Tracheal epithelial cell (primary cell): Measurements from ENCODE around the gene GPT2. TPM values are rescaled to one million over a fixed set of nuclear protein-coding genes. Genes with fewer than 3 reads are reported as not detected.

ENCODE experiments used
- total RNA-seq: library from RNA; depleted of rRNA; stranded (reverse); fragments of >200 nt; gene quantifications from 2 replicates; pipeline ENCODE4 v1.2.1, GENCODE V29; 2014

GPT2 gene
- 48.8 and 56.4 TPM in 2 replicates for total RNA-seq

DNA sequence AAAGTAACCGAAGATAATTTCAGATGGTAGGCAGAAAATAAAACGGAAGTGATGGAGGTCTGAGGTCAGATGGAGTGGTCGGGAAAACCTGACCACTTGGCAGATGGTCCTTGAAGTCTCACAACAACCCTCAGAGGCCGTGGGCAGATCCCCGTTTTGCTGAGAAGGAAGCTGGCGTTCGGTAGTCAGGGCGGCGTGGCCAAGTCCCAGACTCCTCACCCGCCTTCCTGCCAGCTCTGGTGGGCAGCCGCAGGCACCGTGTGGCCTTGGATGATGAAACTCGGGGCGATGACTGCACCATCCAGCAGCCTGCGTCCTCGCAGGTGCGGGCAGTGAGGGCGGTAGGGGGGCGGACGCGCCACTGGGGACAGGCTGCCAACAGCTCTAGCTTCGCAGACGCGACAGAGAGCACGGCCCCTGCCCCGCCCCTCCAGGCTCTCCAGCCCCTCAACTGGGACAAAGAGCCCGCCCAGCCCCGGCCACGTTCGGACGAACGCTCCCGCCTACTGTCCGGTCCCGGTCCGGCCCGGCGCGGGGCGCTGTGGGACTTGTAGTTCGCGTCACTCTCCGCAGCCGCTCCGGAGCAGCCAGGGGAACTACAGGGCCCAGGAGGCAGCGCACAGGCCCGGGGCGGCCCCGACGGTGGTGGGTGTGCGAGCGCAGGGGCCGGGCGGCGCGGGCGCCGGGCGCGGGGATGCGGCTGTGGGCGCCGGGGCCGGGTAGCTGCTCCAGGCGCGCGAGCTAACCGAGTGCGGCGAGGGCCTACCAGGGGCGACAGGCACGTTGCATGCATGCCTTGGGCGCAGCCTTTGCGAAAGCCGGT, at the start of gene GPT2:
GPT2 (plus strand) TSS at position 673 of the 823 bp plus-strand sequence. CDS start 354 bp downstream, outside the sequence.

GRCh38 chr16:46973207-46973995, 89.2 kb downstream of the GPT2 start, which contains the start of gene DNAJA2:
Gene DNAJA2 (minus strand): TSS chr16:46973674. CDS start chr16:46973572, 102 bp downstream.

Other genes with a start within 250 kb of the GPT2 start
- 147 and 163 TPM in 2 replicates for gene VPS35, start 195.2 kb upstream of the GPT2 start, total RNA-seq
- gene ORC6, start 194.7 kb upstream of the GPT2 start, total RNA-seq = 1.7 and 2.4 TPM in 2 replicates
- gene MYLK3, start 136.0 kb upstream of the GPT2 start, total RNA-seq = under 0.01 TPM in 2 replicates
- 6.0 and 6.6 TPM in 2 replicates for gene C16orf87, start 53.2 kb upstream of the GPT2 start, total RNA-seq
- gene DNAJA2, start 89.3 kb downstream of the GPT2 start, total RNA-seq = 91.3 and 92.3 TPM in 2 replicates